GM19099 (cell line): ENCODE results near the gene LDLRAD2.

Experiments
- POLR2A ChIP-seq: IDR thresholded peaks from 3 replicates; pipeline ENCODE4 v1.6.1; 2011; ENCODE audit warnings: low read depth; ENCODE audit not compliant: insufficient read length; ENCODE audit errors: extremely low read depth

LDLRAD2 gene

DNA sequence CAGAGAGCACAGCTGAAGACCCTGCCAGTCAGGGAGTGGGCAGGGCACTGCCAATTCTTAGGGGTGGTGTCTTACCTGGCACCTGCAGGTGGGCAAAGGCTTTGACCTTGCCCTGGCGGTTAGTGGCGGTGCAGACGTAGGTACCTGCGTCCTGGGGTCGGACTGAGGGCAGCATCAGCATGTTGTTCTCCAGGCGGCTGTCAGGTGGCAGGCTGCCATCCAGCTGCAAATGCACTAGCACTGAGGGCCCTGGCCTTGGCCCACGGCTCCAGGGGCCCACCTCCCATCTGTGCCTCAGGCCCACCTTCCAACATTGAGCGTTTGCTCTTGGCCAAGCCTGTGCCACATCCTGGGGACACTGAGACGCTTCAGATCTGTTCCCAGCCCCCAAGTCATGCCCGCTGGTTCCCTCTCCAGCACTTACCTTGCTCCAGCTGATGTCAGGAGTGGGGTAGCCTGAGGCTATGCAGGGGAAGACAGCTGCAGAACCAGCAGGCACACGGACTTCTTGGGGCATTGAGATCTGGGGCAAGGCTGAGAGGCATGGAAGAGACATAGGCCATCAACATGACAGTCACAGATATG, 21.4 kb downstream of the LDLRAD2 start:
- TF ChIP-seq POLR2A: no peak

DNA sequence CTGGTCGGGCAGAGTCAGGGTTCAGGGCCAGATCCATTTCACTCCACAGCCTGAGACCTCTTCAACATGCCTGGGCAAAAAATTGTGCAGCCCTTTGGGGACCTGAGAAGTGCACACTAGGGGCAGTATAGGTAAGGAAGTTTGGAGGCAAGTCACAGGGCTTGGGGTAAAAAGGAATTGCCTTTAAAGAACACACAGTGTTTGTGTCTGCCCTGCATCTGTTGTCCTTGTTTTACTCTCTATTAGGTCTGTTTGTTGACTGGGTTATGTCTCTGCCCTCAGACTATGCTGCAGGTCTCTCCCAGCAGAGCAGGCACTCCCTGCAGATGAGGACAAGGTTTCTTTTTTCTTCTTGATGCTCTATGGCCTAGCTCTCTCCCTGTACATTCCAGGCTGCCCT, 22.0 kb downstream of the LDLRAD2 start:
- no peak for TF ChIP-seq POLR2A

- TF ChIP-seq POLR2A: no peak
Measured at GRCh38 chr1:21834666-21835065, 22.6 kb downstream of the LDLRAD2 start.

DNA sequence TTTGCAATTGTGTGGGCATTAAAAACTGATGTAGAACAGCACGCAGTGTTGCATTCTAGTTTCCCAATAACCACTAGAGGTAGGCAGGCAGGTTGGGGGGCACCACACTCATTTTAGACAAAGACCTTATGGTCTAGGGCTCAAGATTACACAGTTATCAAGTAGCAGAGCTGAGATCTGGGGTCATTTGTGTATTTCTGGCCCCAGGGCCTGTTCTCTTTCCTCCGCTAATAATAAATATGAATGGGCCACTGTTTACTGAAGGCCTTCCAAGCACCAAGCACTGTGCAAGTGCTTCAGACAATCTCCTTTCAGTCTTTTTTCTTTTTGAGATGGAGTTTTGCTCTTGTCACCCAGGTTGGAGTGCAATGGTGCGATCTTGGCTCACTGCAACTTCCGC, 23.9 kb downstream of the LDLRAD2 start:
- TF ChIP-seq POLR2A: no peak

DNA sequence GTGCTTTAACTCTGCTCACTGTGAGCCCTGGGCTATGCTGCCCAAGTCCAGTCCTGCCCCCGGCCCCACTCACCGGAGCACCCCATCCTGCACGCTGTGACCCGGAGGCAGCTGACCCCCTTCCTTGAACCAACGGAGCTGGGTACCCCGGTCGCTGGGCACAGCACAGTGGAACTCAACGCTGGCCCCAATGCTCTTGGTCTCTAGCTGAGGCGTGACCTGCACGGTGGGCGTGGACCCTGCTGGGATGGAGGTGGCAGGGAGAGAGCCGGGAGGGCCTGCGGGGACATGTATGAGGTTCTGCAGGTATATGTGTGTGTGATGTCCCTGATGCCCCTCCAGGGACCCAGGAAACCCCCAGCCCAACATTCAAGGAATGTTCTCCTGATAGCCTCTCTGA, 24.7 kb downstream of the LDLRAD2 start:
- no peak for TF ChIP-seq POLR2A

DNA sequence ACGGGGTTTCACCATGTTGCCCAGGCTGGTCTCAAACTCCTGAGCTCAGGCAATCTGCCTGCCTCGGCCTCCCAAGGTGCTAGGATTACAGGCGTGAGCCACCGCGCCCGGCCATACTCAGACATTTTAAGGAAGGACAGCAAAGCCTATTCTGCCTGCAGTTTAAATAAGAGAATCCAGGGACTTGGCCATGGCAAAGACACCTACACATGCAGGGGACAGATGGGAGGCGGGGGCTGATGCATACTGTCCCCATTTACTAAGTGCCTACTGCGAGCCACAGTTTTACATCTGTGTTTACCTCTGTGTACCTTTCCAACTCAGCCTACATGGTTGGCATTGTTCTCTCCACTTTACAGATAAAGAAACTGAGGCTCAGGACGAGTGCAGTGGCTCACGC, 25.4 kb downstream of the LDLRAD2 start:
- no peak for TF ChIP-seq POLR2A

DNA sequence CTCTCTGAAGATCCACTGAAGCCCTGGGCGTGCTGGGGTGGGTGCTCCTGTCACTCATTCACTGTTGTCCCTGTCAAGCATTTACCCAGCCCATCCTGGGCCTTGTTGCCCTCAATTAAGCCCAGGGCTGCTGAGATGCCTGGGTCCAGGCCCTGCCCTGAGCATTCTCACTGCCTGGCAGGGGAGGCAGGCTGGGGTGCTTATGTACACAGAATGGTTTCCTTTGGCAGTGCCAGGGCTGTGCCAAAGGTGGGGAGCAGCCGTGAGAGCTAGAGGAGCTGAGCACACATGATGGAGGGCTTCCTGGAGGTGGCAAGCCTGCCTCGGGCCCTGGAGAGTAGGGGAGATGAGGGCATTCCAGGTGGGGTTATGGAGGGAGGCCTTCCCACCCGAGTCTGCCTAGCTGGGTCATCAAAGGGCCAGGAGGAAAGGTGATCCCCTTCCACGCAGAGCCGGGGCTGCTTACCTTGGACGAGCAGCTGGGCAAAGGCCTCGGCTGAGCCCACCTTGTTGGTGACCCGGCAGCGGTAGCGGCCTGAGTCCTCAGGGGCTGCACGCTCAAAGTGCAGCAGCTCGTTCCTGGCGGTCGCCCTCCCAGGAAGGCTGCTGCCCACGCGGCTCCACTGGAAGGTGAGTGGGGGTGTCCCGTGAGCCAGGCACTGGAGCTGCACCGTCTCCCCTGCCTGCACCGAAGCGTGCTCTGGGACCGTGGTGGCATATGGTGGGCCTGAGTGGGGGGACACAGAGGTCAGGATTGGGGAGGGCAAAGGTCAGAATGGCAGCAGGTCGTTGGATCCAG, 26.5 kb downstream of the LDLRAD2 start:
- no peak for TF ChIP-seq POLR2A

GRCh38 chr1:21839337-21840037, 27.4 kb downstream of the LDLRAD2 start:
- TF ChIP-seq POLR2A: no peak

DNA sequence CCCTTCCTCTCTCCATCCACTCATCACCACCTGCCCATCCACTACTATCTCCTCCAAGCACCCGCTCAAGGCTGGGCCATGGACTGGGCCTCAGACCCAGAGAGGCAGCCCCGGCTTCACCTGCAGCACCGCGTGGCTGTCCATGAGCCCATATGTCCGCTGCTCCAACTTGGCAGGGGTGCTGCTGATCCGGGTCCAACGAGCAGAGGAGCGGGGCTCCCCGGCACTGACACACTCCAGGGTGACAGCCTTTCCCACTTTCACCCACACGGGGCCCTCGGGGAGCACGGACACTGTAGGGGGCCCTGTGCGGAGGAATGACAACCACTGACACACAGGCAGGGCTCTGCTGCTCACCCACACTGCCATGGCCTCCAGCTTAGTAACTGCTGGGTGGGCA, 28.9 kb downstream of the LDLRAD2 start:
- no peak for TF ChIP-seq POLR2A

DNA sequence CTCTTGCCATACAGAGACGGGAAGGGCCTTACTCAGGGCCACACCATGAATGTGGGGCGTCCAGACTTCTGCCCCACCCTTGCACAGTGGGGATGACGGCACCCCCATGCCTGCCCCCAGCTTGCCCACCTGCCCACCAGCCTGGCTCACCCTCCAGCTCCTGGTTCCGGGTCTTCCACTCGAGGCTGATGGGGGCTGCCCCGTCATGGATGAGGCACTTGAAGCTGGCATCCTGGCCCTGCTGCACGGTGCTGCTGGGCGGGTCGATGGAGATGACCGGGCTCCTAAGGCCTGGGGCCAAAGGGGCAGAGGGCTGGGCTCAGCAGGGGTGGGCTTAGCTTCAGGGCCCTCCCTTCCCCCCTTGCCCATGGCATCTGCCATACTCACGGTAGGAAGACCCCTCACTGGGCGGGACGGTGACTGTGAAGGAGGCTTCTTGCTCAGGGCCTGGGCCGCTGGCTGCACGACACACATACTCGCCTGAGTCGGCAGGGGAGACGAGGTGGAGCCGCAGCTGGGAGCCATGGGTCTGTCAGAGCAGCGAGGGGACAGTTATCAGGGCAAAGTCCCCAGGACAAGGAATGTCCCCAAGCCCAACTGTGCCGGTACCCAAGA, 29.9 kb downstream of the LDLRAD2 start:
- TF ChIP-seq POLR2A: no peak

DNA sequence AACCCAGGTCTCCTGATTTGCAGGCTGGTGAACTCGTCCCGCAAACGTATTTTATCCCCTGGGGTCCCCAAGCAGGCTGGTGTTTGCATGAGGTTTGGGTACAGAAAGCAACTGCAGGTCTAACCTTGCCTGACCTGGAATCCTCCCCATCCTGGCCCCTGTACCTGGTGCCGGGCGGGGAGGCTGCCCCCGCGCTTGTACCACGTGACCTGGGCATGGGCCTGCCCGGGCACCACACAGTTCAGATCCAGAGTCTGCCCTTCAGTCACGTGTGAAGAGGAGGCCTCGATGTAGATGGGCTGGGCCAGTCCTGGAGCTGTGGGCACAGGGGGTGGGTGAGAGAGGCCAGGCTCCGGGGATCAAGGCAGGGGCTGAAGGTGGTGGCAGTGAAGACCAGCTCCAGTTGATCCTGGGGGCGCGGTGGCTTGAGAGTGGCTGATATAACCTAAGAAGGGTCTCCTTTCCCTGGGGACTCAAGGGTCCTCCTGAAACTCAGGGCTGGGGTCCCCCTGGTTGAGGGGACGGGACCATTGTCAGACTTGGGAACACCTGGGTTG, 30.6 kb downstream of the LDLRAD2 start:
- no peak for TF ChIP-seq POLR2A

- TF ChIP-seq POLR2A: no peak
Measured at GRCh38 chr1:21843208-21843607, 31.1 kb downstream of the LDLRAD2 start.

- no peak for TF ChIP-seq POLR2A
Measured at GRCh38 chr1:21843996-21844395, 31.9 kb downstream of the LDLRAD2 start.

GRCh38 chr1:21845646-21846641, 33.9 kb downstream of the LDLRAD2 start:
- no peak for TF ChIP-seq POLR2A
